Esophagus mucosa (tissue), 1 donor: Measurements from ENCODE around the gene PAX7. TPM values are rescaled to one million over a fixed set of nuclear protein-coding genes. Genes with fewer than 3 reads are reported as not detected.
A peak's percentile ranks its signal among the peaks of the same experiment; 100 is the strongest.
"Not testable (repeated sequence)": the region's sequence is repeated elsewhere in the genome, so short reads cannot be mapped to it uniquely, and the experiment has no call there.

ENCODE experiments used
- ATAC-seq: fragments of 200-7000 bp; cut with Tn5 transposase; one replicate; pipeline ENCODE4 v1.9.1; 2020
- total RNA-seq: library from RNA; stranded (reverse); gene quantifications from one replicate; pipeline ENCODE4 v1.2.4, GENCODE V29; 2023
- donor health status: DM: yes; HTN: yes; CAD: no.

Gene PAX7
- total RNA-seq, 1 donor from 2014 or later = not detected

- ATAC-seq = no peak
Measured at GRCh38 chr1:18666317-18666920, 35.8 kb downstream of the PAX7 start.

- no peak for ATAC-seq
Measured at GRCh38 chr1:18667333-18667732, 36.7 kb downstream of the PAX7 start.

- ATAC-seq = peak; percentile 70
Measured at GRCh38 chr1:18668046-18668445, 37.4 kb downstream of the PAX7 start.

GRCh38 chr1:18668750-18669404 lies 38.2 kb downstream of the PAX7 start:
- ATAC-seq = peak; percentile 93

GRCh38 chr1:18670121-18670867 lies 39.6 kb downstream of the PAX7 start:
- peak; percentile 17 for ATAC-seq

- no peak for ATAC-seq
Measured at GRCh38 chr1:18670868-18671225, 40.2 kb downstream of the PAX7 start.

- ATAC-seq = no peak
Measured at GRCh38 chr1:18673976-18674375, 43.3 kb downstream of the PAX7 start.

GRCh38 chr1:18676332-18676781 lies 45.7 kb downstream of the PAX7 start:
- ATAC-seq = no peak

GRCh38 chr1:18681423-18681835 lies 50.8 kb downstream of the PAX7 start:
- peak; percentile 85 for ATAC-seq

- ATAC-seq = no peak
Measured at GRCh38 chr1:18682375-18682774, 51.7 kb downstream of the PAX7 start.

- no peak for ATAC-seq
Measured at GRCh38 chr1:18684303-18684702, 53.7 kb downstream of the PAX7 start.

- ATAC-seq = no peak
Measured at GRCh38 chr1:18686540-18686939, 55.9 kb downstream of the PAX7 start.

GRCh38 chr1:18687273-18687672 lies 56.6 kb downstream of the PAX7 start:
- no peak for ATAC-seq

- ATAC-seq = no peak
Measured at GRCh38 chr1:18691648-18692047, 61.0 kb downstream of the PAX7 start.

- ATAC-seq = no peak
Measured at GRCh38 chr1:18693256-18694098, 62.8 kb downstream of the PAX7 start.

GRCh38 chr1:18694289-18694688 lies 63.6 kb downstream of the PAX7 start:
- ATAC-seq = not testable (repeated sequence)

GRCh38 chr1:18697541-18697940 lies 66.9 kb downstream of the PAX7 start:
- ATAC-seq = no peak

- no peak for ATAC-seq
Measured at GRCh38 chr1:18700530-18700929, 69.9 kb downstream of the PAX7 start.

- ATAC-seq = no peak
Measured at GRCh38 chr1:18701183-18701582, 70.5 kb downstream of the PAX7 start.

- ATAC-seq = no peak
Measured at GRCh38 chr1:18703041-18703621, 72.5 kb downstream of the PAX7 start.

GRCh38 chr1:18705811-18706210 lies 75.2 kb downstream of the PAX7 start:
- ATAC-seq = no peak

- ATAC-seq = no peak
Measured at GRCh38 chr1:18707696-18708257, 77.1 kb downstream of the PAX7 start.
